Posterior cingulate gyrus (tissue), 11 donors: ENCODE results near the gene KLC4.
"Not testable (repeated sequence)": the region's sequence is repeated elsewhere in the genome, so short reads cannot be mapped to it uniquely, and the experiment has no call there.

Experiments used
- DNase-seq, 10 donors: peaks; one replicate each; pipeline versions ENCODE4 v3.0.0 to v3.0.0-alpha.2; 2020 to 2021; ENCODE audit warnings: mixed read lengths in 3 of 10
- intact Hi-C: fragments of 100-400 bp; cut with DNase I; formaldehyde crosslinking; loops from one replicate; pipeline ENCODE4 v1.15.1; 2023

Gene KLC4

DNA sequence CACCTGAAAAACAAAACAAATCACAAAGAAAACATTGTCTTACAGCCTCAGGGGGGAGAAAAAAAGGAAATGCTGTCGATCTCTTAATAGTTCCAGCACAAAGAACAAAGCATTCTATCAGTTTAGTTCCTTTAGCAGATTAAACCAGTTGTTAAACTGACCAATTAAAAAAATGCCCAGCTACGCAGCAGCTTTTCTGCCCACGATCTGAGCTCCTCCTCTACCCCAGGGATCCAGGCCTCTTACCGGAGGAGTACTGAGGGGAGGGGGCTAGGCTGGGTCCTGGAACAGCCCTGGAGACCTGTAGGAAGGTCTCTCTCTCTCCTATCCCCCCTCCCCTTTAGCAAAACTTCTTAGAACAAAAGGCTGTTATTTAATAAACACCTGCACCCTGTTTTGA lies 30.0 kb downstream of the KLC4 start:
- peak in 1 of 10 donors; percentile 44 for DNase-seq
- intact Hi-C loops: no loop called here

DNA sequence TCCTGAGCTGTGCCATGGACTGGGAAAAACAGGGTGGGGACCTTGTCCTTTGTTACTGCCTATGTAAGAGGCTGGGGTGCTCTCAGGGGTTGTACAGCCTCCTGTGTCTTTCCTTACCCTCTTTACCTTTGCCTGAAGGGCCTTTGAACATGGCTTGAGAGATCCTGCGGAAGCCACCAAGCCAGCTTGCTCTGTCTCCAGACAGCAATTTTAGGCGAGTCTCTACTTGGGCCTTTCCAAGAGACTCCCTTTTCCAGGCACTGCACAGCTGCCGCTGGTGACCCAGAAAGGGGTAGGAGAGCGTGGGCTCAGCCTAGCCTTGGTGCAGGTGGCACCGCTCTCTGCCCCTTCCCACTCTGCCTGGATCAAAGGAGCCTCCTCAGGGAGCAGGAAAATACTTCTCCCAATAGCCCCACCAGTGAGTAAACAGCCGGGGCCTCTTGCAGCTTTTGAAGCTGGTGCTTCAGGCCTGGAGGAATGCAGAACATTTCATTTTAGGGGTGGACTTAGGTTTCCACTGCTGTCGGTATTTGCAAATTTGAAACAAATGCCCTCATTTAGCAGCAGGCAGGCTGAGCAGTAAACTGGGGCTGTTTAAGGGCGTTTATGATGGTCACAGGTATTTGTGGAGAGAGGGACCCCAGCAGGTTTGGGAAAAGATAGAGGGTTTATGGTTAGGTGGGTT lies 30.6 kb downstream of the KLC4 start:
- DNase-seq: peak in 2 of 10 donors; percentile 12 to 88
- intact Hi-C loops: no loop called here

DNA sequence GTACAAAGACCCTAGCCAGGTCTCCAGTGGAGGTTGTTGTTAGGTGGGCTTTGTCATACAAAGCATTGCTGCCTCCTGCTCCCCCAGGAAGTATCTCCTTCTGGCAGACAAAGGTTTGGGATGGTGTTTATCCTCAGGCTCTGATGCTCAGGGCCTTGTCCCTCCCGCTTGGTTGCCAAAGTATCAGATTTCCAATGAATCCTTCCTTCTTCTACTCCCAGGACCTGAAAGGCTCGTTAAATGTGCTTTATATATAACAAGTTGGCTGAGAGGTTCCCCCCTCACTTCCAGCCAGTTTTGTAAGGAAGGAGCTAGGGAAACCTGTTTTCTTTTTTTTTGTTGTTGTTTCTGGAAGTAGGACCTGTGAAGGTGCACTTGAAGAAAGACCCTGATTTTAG lies 31.1 kb downstream of the KLC4 start:
- intact Hi-C loops: no loop called here
- DNase-seq: peak in 1 of 10 donors; percentile 7

DNA sequence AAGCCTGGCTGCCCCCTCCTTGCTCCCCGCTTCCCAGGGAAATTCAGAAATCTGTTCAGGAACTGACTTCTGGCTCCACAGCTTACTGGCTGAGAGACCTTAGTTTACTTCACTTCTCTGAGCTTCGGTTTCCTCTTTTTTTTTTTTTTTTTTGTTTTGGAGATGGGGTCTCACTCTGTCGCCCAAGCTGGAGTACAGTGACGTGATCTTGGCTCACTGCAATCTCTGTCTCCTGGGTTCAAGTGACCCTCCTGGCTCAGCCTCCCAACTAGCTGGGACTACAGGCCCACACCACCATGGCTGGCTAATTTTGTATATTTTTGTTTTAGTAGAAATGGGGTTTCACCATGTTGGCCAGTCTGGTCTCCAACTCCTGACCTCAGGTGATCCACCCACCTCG lies 31.6 kb downstream of the KLC4 start:
- intact Hi-C loops: no loop called here

DNA sequence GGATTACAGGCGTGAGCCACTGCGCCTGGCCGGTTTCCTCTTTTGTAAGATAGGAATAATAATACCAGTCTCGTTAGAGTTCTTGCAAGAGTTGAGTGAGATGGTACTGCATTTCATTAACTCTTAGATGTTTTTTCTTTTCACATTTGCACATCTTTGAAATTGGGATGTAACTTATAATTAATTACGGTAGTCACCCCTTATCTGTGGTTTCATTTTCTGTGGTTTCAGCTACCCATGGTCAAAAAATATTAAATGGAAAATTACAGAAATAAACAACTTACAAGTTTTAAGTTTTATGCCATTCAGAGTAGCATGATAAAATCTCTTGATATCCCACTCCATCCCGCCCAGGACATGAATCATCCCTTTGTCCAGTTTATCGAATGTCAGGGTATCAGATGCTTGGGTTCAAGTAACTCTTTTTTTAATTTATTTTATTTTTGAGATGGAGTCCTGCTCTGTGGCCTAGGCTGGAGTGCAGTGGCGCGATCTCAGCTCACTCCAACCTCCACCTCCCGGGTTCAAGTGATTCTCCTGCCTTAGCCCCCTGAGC lies 32.1 kb downstream of the KLC4 start:
- intact Hi-C loops: no loop called here
- peak in 1 of 10 donors; percentile 1 for DNase-seq

More for the DNA sequence above, 31.6 kb downstream of the KLC4 start:
- peak in 1 of 10 donors; percentile 24 for DNase-seq

DNA sequence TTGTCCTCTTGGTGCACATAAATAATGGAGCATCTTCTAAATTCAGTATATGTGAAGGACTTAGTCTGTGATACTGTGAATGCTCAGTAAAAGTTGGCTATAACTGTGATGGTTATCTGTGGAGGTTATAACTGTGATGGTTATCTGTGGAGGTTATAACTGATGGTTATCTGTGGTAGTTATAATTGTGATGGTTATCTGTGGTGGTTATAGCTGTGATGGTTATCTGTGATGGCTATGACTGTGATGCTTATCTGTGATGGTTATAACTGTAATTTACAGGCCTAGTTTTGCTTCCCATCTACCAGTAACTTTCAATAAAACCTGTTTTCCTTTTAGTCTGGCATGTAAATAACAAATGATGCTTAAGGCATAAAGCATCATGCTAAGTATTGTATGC lies 33.2 kb downstream of the KLC4 start:
- intact Hi-C loops: no loop called here
- DNase-seq: no peak

DNA sequence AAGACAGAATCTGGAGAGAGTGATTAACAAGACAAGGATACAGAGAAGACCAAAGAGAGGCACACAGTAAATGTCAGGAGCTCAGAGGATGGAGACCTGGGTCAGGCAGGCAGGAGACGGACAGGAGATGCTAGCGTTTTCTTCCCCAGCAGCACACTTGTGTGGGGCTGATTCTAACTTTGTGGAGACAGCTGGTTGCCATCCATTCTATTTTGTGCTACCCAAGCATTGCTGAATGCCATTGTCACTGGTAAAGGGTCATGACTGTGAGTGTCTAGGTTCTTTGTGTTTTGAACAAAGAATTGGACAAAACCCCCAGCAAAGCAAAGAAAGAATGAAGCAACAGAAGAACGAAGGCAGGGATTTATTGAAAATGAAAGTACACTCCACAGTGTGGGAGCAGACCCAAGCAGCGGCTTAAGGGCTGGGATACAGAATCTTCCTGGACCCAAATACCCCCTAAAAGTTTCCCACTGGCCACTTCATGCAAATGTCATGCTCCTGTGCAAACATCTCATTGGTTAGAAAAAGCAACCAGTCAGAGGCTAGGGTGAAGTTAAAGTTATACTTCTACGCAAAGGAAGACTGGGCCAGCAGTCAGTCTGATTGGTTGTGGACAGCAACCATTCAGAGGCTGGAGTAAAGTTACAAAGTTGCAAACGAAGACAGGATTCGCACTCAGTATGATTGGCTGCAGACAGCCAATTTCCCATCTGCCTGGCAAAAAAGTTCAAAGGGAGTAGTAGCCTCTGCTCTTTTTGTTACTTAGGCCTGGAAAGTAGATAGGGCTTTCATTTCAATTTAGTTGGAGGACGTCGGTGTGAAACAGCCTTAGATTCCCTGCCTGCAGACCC lies 34.2 kb downstream of the KLC4 start:
- peak in 1 of 10 donors; percentile 21 for DNase-seq
- intact Hi-C loops: no loop called here

DNA sequence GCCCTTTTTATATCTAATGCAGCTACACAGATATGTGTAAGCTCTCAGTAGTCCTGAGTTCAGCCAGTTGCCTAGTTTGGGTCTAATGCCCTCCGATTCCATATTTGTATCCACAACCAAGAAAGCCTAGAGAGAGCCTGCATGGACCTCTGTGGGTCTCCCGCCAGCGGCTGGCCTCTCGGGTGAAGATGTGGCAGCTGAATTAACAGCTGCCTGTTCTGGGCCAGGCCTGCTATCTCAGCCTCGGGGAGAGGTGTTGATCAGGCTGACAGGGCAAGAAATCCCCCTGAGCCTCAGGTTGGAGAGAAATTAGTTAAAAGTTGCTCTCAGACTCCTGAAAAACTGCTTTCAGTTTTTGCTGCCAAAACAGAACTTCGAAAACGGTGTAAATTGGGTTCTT lies 36.5 kb downstream of the KLC4 start:
- peak in 1 of 10 donors; percentile 64 for DNase-seq
- intact Hi-C loops: no loop called here

DNA sequence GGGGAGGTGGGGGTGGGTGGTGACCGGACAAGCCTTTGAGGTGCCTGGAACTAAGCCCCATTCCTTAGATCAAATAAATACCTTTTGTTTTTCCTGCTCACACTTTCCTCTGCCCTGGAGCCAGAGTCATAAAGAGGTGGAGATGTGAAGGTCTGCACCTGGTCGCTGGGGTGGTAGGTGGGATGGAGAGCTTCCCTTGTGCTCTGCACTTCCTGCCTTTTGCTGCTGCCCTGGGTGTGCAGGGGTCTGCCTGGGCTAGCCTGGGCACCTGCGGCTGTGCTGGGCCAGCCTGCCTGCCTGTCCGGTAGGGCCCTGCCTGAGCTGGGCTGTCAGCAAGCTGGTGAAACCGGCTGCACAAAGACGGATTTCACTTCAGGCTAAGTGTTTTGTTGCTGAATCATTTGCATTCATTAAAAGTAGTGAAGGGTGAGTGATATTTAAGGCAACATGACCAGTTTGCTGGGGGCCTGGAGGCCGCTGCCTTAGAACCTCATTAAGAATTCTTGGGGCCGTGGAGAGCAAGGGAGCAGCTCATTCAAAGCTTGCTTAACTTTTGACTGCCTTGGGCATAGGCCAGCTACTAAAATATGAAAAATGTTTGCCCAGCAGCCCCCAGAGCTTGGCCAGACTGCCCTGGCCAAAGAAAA lies 37.1 kb downstream of the KLC4 start:
- intact Hi-C loops: no loop called here
- peak in 1 of 10 donors; percentile 66 for DNase-seq

DNA sequence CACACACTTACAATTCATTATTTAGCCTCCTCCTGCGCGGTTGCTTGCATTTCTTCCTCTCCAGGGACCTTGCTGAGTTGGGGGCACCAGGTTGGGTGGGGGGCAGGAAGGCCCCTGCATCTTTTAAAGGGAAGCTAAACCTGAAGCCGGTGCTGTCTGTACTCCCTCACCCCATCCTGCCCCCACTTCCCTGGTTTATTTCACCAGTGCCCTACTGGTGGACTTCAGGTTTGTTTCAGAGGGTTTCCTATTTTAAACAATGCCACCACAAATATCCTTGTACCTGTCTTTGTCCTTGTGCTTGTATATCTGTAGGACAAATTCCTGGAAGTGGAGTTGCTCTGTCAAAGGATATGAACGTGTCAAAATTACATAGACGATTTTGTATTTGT lies 37.7 kb downstream of the KLC4 start:
- no peak for DNase-seq
- intact Hi-C loops: no loop called here

DNA sequence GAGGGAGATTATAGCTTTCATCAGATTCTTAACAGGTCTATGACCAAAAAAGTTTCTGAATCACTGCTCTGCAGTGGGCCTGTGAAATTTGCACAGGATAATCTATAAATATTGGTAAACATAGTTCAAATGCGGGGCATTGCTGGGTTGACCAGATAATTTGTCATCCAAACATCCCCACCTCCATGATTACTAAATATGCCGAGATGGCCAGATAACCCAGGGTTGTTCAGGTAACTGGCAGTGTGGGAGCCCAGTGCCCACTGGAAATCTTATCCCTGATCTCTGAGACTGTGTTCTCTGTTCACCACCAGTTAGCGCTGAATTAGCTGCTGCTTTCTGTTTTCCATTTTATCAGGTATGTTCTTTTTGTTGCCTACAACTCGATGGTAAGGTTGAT lies 38.1 kb downstream of the KLC4 start:
- DNase-seq: peak in 2 of 10 donors; percentile 5 to 11
- intact Hi-C loops: no loop called here

DNA sequence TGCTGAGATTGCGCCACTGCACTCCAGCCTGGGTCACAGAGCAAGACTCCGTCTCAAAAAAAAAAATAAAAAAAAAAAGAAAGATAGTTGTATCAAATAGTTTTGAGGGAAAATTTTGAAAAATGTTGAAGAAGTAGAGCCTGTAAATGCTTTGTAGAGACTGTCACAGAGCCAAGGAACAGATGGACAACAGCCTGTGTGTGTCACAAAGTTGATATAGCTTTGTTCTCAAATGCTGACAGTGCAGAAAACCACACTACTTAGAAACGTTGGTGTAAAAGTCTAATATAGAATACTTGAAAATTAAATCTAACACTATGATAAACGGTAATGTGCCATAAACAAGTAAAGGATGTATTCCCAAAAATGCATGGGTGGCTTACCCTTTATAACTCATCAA lies 42.1 kb downstream of the KLC4 start:
- intact Hi-C loops: no loop called here
- DNase-seq: no peak

DNA sequence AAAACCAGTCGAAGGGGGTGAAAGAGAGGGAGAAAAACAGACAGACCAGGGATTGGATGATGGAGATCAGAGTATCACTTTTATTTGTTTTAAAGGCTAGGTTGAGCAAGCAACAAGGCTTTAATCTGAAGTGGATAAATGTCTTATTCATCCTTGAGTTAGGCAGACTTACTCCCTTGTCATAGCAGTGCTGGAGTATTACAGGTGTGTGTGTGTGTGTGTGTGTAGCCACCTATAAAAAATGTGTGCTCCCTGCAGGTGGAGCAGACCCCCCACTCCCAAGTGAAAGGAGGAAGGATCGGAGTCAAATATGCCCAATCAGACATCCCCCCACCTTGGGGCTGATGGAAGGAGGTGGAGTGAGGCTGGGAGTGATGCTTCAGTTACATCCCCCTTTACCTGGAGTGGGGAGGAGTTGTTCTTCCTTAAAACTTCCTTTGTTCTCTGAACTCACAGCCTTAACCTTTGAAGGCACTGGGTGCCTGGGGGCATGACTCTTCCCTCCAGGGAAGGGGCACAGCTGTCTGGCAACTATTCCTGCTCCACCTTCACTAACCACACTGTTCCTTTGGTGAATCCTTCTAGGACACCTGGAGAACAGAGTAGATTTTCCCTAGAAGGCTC lies 43.9 kb downstream of the KLC4 start:
- peak in 1 of 10 donors; percentile 29 for DNase-seq
- intact Hi-C loops: no loop called here

DNA sequence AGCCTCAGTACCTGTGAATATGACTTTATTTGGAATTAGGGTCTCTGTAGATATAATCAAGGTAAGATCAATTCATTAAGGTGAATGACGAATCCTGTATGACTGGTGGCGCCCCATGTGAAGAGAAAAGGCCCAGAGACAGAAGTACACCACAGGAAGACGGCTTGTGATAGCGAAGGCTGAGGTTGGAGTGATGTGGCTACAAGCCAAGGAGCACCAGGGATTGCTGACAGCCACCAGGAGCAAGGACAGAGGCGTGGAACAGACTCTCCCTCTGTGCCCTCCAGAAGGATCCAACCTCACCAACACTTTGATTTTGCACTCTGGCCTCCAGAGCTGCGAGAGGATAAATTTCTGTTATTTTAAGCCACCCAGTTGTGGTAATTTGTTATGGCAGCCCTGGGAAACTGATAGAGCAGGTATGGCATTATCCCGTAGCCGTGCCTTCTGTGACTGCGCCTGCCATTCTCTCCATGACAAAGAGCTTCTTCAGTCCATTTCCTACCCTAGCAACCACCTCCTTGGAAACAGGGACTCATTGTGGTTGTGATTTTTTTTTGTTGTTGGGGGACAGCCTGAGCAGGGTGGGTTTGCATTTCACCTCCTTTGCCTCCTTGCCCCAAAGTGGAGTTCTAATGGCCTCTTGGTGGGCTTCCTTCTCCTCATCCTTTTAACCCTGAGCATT lies 46.2 kb downstream of the KLC4 start:
- intact Hi-C loops: no loop called here
- DNase-seq: peak in 1 of 10 donors; percentile 17

DNA sequence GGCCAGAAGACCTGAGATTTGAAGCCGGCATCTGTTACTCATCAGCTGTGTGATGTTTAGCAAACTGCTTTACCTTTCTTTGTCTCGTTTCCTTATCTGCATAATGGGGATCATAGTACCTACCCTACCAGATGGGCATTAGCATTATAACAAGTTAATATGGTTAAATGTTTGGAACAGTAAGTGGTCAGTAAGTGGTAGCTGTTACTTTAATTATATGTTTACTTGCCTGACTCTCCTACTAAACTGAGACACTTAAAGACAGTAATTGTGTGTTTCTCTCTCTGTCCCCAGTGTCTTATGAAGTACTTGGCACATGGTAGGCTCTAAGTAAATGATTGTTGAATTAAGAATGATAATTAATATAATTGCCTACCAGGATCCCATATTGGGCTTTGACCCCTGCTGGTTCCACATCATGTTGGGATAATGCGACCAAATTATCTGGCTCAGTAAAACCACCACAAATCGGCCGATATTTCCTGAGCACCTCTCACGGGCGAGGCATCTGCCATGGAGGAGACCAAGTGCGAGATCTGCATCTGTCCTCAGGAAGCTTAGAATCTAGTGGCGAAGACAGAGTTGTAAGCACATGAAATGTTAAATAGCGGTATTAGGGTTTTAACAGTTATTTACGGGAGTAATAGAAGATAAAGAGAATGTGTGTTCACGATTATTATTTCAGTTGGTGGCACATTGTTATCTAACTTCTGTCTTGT lies 48.1 kb downstream of the KLC4 start:
- intact Hi-C loops: no loop called here
- DNase-seq: peak in 1 of 10 donors; percentile 43

DNA sequence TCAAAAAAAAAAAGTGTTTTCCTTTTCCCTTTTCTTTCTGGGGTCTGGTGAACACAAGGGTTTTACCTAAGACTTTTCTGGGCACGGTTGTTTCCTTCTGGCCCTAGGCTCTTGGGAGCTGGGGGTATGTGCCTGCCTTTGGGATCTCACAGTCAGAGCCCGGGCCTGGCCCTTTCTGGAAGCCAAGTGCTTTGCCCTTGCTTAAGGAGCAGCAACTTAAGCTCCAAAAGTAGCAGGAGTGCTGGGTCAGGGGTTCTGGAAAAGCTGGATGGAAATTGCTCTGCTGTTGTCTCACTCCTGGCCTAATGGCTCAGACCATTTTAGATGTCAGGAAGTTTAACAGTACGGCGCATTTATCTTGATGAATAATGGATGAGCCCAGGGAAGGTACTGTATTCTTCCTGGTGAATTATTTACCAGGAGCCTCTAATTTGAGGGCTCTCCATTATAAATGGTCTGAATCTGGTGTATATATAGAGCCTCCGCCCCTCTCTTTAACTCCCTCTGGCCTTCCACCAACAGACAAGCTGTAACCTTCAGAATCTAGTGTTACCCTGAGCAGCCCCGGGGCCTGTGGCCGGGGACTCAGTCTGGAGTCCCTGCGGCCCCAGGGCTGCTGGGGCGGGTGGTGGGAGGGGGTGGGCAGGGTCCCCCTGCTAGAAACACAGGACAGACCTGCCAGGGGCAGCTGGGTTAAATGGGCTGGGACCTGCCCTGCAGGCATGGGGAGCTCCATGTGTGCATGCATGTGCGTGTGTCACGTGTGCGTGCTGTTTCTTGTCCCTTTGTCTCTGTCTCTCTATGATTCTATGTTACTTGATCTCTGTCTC lies 54.2 kb downstream of the KLC4 start:
- intact Hi-C loops: no loop called here
- DNase-seq: peak in 1 of 10 donors; percentile 32

DNA sequence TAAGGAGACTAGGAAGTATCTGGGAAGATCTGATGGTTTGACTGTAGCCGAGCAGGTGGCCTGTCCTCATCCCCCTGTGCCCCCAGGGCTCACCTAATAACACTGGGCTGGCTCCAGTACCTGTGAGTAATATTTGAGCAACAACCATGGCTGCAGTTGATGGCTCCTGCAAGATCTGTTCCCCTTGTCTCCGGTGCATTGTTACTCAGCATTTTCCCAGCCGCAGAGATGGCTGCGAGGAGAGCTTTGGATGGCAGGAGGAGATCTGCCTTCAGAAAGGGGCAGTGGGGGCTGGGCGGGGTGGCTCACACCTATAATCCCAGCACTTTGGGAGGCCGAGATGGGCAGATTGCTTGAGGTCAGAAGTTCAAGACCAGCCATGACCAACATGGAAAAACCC lies 55.9 kb downstream of the KLC4 start:
- intact Hi-C loops: no loop called here
- DNase-seq: peak in 1 of 10 donors; percentile 4

DNA sequence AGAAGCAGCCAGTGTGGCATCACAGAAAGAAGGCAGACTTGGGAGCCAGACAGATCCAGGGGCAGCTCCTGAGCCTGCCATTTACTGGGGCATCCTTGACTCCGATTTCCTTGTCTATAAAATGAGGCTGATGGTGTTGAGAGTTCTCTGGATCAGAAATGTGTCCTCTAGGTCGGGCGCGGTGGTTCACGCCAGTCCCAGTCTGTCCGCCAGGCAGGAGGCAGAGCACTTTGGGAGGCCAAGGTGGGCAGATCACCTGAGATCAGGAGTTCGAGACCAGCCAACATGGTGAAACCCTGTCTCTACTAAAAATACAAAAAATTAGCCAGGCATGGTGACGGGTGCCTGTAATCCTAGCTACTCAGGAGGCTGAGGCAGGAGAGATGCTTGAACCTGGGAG lies 58.0 kb downstream of the KLC4 start:
- peak in 3 of 10 donors; percentile 17 to 51 (median 46) for DNase-seq
- intact Hi-C loops: not testable (repeated sequence)
